ENCODE measurements around the gene VPS52. TPM values are rescaled to one million over a fixed set of nuclear protein-coding genes. Genes with fewer than 3 reads are reported as not detected.

The VPS52 gene
- total RNA-seq, 1 experiment from 2014 or later, result 47.1 TPM

DNA sequence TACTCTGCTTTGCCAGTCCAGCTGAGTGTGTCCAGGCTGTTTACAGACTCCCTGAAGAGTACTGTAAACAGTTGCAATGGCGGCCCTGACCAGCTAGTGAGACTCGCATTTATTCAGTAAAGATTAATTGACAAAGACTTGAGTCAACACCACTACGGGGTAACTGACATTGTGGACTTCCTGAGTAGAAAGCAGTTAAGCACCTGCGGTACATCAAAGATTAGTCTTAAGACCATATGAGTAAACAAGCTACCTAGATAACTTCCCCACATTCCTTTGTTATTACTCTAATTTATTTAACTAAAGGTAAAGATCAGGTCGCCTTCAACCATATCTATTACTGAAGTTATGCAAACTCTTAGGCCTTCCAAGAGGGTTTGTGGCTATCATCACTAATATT is 12.6 kb downstream of the VPS52 start:
- Histone ChIP-seq H4K91ac (ENCODE audit: insufficient read length, low read depth, low read length) (no peak overlapping the region), H3K23ac (ENCODE audit: insufficient read length, low read depth, low read length) (no peak overlapping the region), H3K4me1 (ENCODE audit: insufficient read depth, low read length) (no peaks in the 10 kb centered on the region), H3K14ac (ENCODE audit: insufficient read depth, low read length) (no peak overlapping the region), H3K56ac (ENCODE audit: insufficient read length, low read depth, low read length) (no peak overlapping the region), H3K4ac (ENCODE audit: low read depth, low read length) (no peak overlapping the region), H3K23me2 (ENCODE audit: insufficient read length, low read depth, low read length, poor library complexity, severe bottlenecking) (no peaks in the 10 kb centered on the region), H3K9ac (ENCODE audit: extremely low read depth, insufficient read length, low read length) (no peak overlapping the region), H2BK15ac (ENCODE audit: low read depth, low read length) (no peak overlapping the region), H2AK5ac (ENCODE audit: insufficient read length, low read length) (no peak overlapping the region), H3K9me3 (ENCODE audit: control insufficient read depth, low read depth, low read length) (no peaks in the 10 kb centered on the region), H2BK5ac (ENCODE audit: insufficient read length, low read length) (no peak overlapping the region), H4K5ac (ENCODE audit: insufficient read length, low read depth, low read length) (no peak overlapping the region), H2BK120ac (ENCODE audit: low read depth, low read length, poor library complexity, severe bottlenecking) (no peak overlapping the region), H3K27me3 (ENCODE audit: insufficient read depth, low read length) (no peaks in the 10 kb centered on the region), H4K8ac (replicated peaks; ENCODE audit: insufficient read length, low read depth, low read length) (no peak overlapping the region), H2BK20ac (ENCODE audit: low read depth, low read length, poor library complexity, severe bottlenecking) (no peak overlapping the region), H3K27ac (ENCODE audit: insufficient read length, low read depth, low read length) (no peak overlapping the region), H3K79me1 (ENCODE audit: insufficient read depth, low read depth, low read length, poor library complexity, severe bottlenecking) (no peaks in the 10 kb centered on the region), H2BK12ac (ENCODE audit: insufficient read length, low read depth, low read length) (no peak overlapping the region), H3K4me2 (ENCODE audit: insufficient read depth, insufficient read length, low read length) (no peak overlapping the region), H2AFZ (ENCODE audit: low read length) (no peak overlapping the region), H3K18ac (ENCODE audit: insufficient read length, low read depth, low read length) (no peak overlapping the region), H3K79me2 (ENCODE audit: insufficient read depth, low read length) (no peaks in the 10 kb centered on the region), H3T11ph (ENCODE audit: low read length) (no peak overlapping the region), H4K20me1 (ENCODE audit: control insufficient read depth, insufficient read depth, insufficient read length) (no peaks in the 10 kb centered on the region)
- Mint-ChIP-seq H3K4me1 (0 out of 4 replicates have a peak, but pooled peaks cover 0 to 3% of the 10 kb centered on the region in 2 experiments), H3K4me3 (no peak overlapping the region), H3K27ac (no peak overlapping the region), H3K9me3 (no peaks in the 10 kb centered on the region), H3K27me3 (ENCODE audit: low read depth) (no peaks in the 10 kb centered on the region), H3K36me3 (ENCODE audit: insufficient read depth in 1 of 3, low read depth in 3 of 3) (peaks cover 12 to 55% (median 41%) of the 10 kb centered on the region in 3 experiments)
- no peak for TF ChIP-seq CTCF (conservative IDR thresholded peaks at IDR 0.05)
- DNase-seq, result no peak
- WGBS (ENCODE audit: extremely low coverage, insufficient read length, low lambda C conversion rate), result no CpG with 5 or more reads among the region's 5 CpGs
